Measurements from ENCODE around the gene GRB10.

The GRB10 gene

DNA sequence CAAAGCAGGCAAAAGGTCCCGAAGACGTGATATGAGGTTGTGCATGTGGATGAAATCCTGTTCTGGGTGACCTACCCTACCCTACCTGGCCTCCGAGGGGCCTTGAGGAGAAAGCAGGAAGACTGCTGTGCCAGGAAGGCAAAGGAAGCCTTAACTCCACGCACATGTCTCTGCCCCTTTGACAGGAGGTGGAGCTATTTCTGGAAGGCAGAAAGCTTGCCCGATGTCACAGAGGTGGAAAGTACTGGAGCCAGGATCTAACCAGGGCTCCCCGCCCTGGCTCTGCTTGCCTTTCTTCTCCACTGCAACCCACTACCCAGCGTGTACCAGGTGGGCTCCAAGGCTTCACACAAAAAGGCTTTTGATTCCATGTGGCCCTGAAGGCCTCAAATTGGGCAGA, 151.1 kb downstream of the GRB10 start:
- Histone ChIP-seq H3K4me3 (ENCODE audit: low read depth in 1 of 2, low read length in 2 of 2) (no peak overlapping the region), H3K36me3 (ENCODE audit: insufficient read depth, low read length) (peaks cover 2% of the 10 kb centered on the region), H3K4me1 (ENCODE audit: insufficient read depth, low read length) (peaks cover 18% of the 10 kb centered on the region), H3K27ac (ENCODE audit: low read depth, low read length) (no peak overlapping the region), H3K9ac (ENCODE audit: low read length) (no peak overlapping the region), H3K9me3 (ENCODE audit: low read length) (no peaks in the 10 kb centered on the region), H3K27me3 (ENCODE audit: control insufficient read depth in 1 of 2, insufficient read depth in 2 of 2, low read length in 2 of 2) (no peaks in the 10 kb centered on the region)

DNA sequence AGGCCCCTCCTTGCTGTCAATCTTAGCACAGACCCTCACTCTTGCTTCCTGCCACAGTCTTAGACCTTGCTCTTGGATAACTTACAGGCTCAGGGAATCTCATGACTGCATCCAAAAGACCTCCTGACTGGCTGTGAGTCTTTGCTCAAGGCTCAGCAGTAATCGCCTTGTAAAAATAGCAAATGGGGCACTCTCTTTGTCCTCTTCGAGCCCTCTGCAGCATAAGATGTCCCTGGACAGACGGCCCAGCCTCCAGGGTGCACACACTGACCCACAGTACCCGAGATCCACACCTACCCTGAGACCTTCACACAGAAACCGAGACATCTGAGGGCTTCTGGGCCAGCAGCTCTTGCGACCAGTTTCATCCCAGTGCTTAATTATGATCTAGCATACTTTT, 151.6 kb downstream of the GRB10 start:
- H3K4me3 ChIP-seq (ENCODE audit: low read depth in 1 of 2, low read length in 2 of 2) = no peak overlapping the region
- no peak overlapping the region for H3K27ac ChIP-seq (ENCODE audit: low read depth, low read length)
- no peak overlapping the region for H3K9ac ChIP-seq (ENCODE audit: low read length)
- H3K36me3 ChIP-seq (ENCODE audit: insufficient read depth, low read length) = peaks cover 8% of the 10 kb centered on the region
- H3K4me1 ChIP-seq (ENCODE audit: insufficient read depth, low read length) = peaks cover 18% of the 10 kb centered on the region
- no peaks in the 10 kb centered on the region for H3K27me3 ChIP-seq (ENCODE audit: control insufficient read depth in 1 of 2, insufficient read depth in 2 of 2, low read length in 2 of 2)
- H3K9me3 ChIP-seq (ENCODE audit: low read length) = no peaks in the 10 kb centered on the region

GRCh38 chr7:50629238-50629901, 153.3 kb downstream of the GRB10 start:
- H3K9ac ChIP-seq (ENCODE audit: low read length) = no peak overlapping the region
- H3K4me1 ChIP-seq (ENCODE audit: insufficient read depth, low read length) = peaks cover 18% of the 10 kb centered on the region
- H3K9me3 ChIP-seq (ENCODE audit: low read length) = no peaks in the 10 kb centered on the region
- no peaks in the 10 kb centered on the region for H3K27me3 ChIP-seq (ENCODE audit: control insufficient read depth in 1 of 2, insufficient read depth in 2 of 2, low read length in 2 of 2)
- H3K4me3 ChIP-seq (ENCODE audit: low read depth in 1 of 2, low read length in 2 of 2) = no peak overlapping the region
- peaks cover 12% of the 10 kb centered on the region for H3K36me3 ChIP-seq (ENCODE audit: insufficient read depth, low read length)
- H3K27ac ChIP-seq (ENCODE audit: low read depth, low read length) = no peak overlapping the region

DNA sequence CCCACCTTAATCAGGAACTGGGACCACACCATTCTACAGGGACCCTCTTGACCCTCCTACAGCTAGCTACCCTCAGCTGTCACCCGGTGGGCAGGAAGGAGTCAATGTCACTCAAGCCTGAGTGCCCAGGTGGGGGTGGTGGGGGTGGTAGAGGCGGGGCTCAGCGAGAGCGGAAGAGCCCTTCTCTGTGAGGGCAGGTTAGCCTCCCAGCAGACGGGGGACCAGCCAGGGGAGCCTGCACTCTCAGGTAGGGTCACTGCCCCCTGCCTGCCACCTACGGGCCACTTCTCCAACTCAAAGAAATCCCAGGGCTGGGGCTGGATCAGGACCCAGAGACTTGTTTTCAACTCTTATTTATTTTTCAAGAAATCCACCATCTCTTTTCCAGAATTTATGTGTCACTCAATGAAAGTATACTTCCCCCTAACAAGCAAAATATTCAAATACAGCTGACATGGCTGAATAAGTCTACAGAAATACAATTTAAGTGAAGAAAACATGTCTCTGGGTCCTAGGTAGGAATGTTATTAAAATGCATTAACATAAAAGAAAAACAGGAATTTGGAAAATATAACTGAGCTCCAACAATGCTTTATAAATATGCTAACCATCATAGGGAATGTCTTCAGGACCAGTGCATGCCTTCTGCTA, 154.1 kb downstream of the GRB10 start:
- no peak overlapping the region for H3K4me3 ChIP-seq (ENCODE audit: low read depth in 1 of 2, low read length in 2 of 2)
- H3K27ac ChIP-seq (ENCODE audit: low read depth, low read length) = no peak overlapping the region
- peaks cover 18% of the 10 kb centered on the region for H3K4me1 ChIP-seq (ENCODE audit: insufficient read depth, low read length)
- no peaks in the 10 kb centered on the region for H3K9me3 ChIP-seq (ENCODE audit: low read length)
- no peak overlapping the region for H3K9ac ChIP-seq (ENCODE audit: low read length)
- no peaks in the 10 kb centered on the region for H3K27me3 ChIP-seq (ENCODE audit: control insufficient read depth in 1 of 2, insufficient read depth in 2 of 2, low read length in 2 of 2)
- peaks cover 12% of the 10 kb centered on the region for H3K36me3 ChIP-seq (ENCODE audit: insufficient read depth, low read length)

GRCh38 chr7:50627824-50628361, 154.8 kb downstream of the GRB10 start:
- Histone ChIP-seq H3K4me3 (ENCODE audit: low read depth in 1 of 2, low read length in 2 of 2) (no peak overlapping the region), H3K36me3 (ENCODE audit: insufficient read depth, low read length) (peaks cover 12% of the 10 kb centered on the region), H3K4me1 (ENCODE audit: insufficient read depth, low read length) (peaks cover 23% of the 10 kb centered on the region), H3K27me3 (ENCODE audit: control insufficient read depth in 1 of 2, insufficient read depth in 2 of 2, low read length in 2 of 2) (no peaks in the 10 kb centered on the region), H3K27ac (ENCODE audit: low read depth, low read length) (no peak overlapping the region), H3K9me3 (ENCODE audit: low read length) (no peaks in the 10 kb centered on the region), H3K9ac (ENCODE audit: low read length) (no peak overlapping the region)

GRCh38 chr7:50626286-50626685, 156.4 kb downstream of the GRB10 start:
- H3K4me3 ChIP-seq (ENCODE audit: low read depth in 1 of 2, low read length in 2 of 2) = no peak overlapping the region
- H3K27me3 ChIP-seq (ENCODE audit: control insufficient read depth in 1 of 2, insufficient read depth in 2 of 2, low read length in 2 of 2) = no peaks in the 10 kb centered on the region
- H3K9me3 ChIP-seq (ENCODE audit: low read length) = no peaks in the 10 kb centered on the region
- no peak overlapping the region for H3K27ac ChIP-seq (ENCODE audit: low read depth, low read length)
- peaks cover 12% of the 10 kb centered on the region for H3K36me3 ChIP-seq (ENCODE audit: insufficient read depth, low read length)
- H3K4me1 ChIP-seq (ENCODE audit: insufficient read depth, low read length) = peaks cover 25% of the 10 kb centered on the region
- H3K9ac ChIP-seq (ENCODE audit: low read length) = no peak overlapping the region

- peaks cover 26% of the 10 kb centered on the region for H3K4me1 ChIP-seq (ENCODE audit: insufficient read depth, low read length)
- H3K27ac ChIP-seq (ENCODE audit: low read depth, low read length) = no peak overlapping the region
- H3K4me3 ChIP-seq (ENCODE audit: low read depth in 1 of 2, low read length in 2 of 2) = no peak overlapping the region
- H3K9me3 ChIP-seq (ENCODE audit: low read length) = no peaks in the 10 kb centered on the region
- H3K27me3 ChIP-seq (ENCODE audit: control insufficient read depth in 1 of 2, insufficient read depth in 2 of 2, low read length in 2 of 2) = no peaks in the 10 kb centered on the region
- H3K9ac ChIP-seq (ENCODE audit: low read length) = no peak overlapping the region
- H3K36me3 ChIP-seq (ENCODE audit: insufficient read depth, low read length) = peaks cover 12% of the 10 kb centered on the region
Observed at GRCh38 chr7:50625360-50625759, 157.3 kb downstream of the GRB10 start.

DNA sequence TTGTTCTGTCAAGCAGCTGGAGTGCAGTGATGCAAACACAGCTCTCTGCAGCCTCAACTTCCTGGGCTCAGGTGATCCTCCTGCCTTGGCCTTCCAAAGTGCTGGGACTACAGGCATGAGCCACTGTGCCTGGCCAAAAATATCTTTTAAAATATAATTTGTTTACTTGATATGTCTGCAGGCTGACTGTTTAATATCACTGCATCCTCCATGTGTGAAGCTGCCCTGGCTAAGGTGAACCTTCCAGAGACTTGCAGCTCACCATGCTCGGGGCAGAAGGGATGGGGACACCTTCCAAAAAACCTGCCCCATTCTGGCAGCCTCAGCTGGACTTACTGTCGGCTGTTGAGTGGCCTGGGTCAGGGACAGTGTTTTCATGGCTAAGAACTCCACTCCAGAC, 159.9 kb downstream of the GRB10 start:
- Histone ChIP-seq H3K4me1 (ENCODE audit: insufficient read depth, low read length) (peaks cover 28% of the 10 kb centered on the region), H3K36me3 (ENCODE audit: insufficient read depth, low read length) (peaks cover 15% of the 10 kb centered on the region), H3K9me3 (ENCODE audit: low read length) (no peaks in the 10 kb centered on the region), H3K4me3 (ENCODE audit: low read depth in 1 of 2, low read length in 2 of 2) (no peak overlapping the region), H3K27me3 (ENCODE audit: control insufficient read depth in 1 of 2, insufficient read depth in 2 of 2, low read length in 2 of 2) (no peaks in the 10 kb centered on the region), H3K9ac (ENCODE audit: low read length) (no peak overlapping the region), H3K27ac (ENCODE audit: low read depth, low read length) (no peak overlapping the region)

GRCh38 chr7:50621973-50622490, 160.7 kb downstream of the GRB10 start:
- H3K27ac ChIP-seq (ENCODE audit: low read depth, low read length) = no peak overlapping the region

GRCh38 chr7:50621206-50621605, 161.5 kb downstream of the GRB10 start:
- peaks cover 28% of the 10 kb centered on the region for H3K4me1 ChIP-seq (ENCODE audit: insufficient read depth, low read length)
- H3K9ac ChIP-seq (ENCODE audit: low read length) = no peak overlapping the region
- no peak overlapping the region for H3K4me3 ChIP-seq (ENCODE audit: low read depth in 1 of 2, low read length in 2 of 2)

More at GRCh38 chr7:50621973-50622490, 160.7 kb downstream of the GRB10 start:
- no peaks in the 10 kb centered on the region for H3K9me3 ChIP-seq (ENCODE audit: low read length)
- H3K9ac ChIP-seq (ENCODE audit: low read length) = no peak overlapping the region
- no peak overlapping the region for H3K4me3 ChIP-seq (ENCODE audit: low read depth in 1 of 2, low read length in 2 of 2)
- peaks cover 28% of the 10 kb centered on the region for H3K4me1 ChIP-seq (ENCODE audit: insufficient read depth, low read length)
- H3K27me3 ChIP-seq (ENCODE audit: control insufficient read depth in 1 of 2, insufficient read depth in 2 of 2, low read length in 2 of 2) = no peaks in the 10 kb centered on the region
- peaks cover 19% of the 10 kb centered on the region for H3K36me3 ChIP-seq (ENCODE audit: insufficient read depth, low read length)

GRCh38 chr7:50620433-50620832, 162.3 kb downstream of the GRB10 start:
- H3K36me3 ChIP-seq (ENCODE audit: insufficient read depth, low read length) = peaks cover 15% of the 10 kb centered on the region
- H3K4me1 ChIP-seq (ENCODE audit: insufficient read depth, low read length) = peaks cover 28% of the 10 kb centered on the region
- no peaks in the 10 kb centered on the region for H3K27me3 ChIP-seq (ENCODE audit: control insufficient read depth in 1 of 2, insufficient read depth in 2 of 2, low read length in 2 of 2)
- no peak overlapping the region for H3K9ac ChIP-seq (ENCODE audit: low read length)
- peak overlapping the region; percentile 24 for H3K27ac ChIP-seq (ENCODE audit: low read depth, low read length)
- H3K4me3 ChIP-seq (ENCODE audit: low read depth in 1 of 2, low read length in 2 of 2) = no peak overlapping the region
- no peaks in the 10 kb centered on the region for H3K9me3 ChIP-seq (ENCODE audit: low read length)

More at GRCh38 chr7:50621206-50621605, 161.5 kb downstream of the GRB10 start:
- no peaks in the 10 kb centered on the region for H3K9me3 ChIP-seq (ENCODE audit: low read length)
- peaks cover 18% of the 10 kb centered on the region for H3K36me3 ChIP-seq (ENCODE audit: insufficient read depth, low read length)
- no peaks in the 10 kb centered on the region for H3K27me3 ChIP-seq (ENCODE audit: control insufficient read depth in 1 of 2, insufficient read depth in 2 of 2, low read length in 2 of 2)
- H3K27ac ChIP-seq (ENCODE audit: low read depth, low read length) = no peak overlapping the region
